K562 (cell line): ENCODE results near the gene MMEL1. TPM values are rescaled to one million over a fixed set of nuclear protein-coding genes. Genes with fewer than 3 reads are reported as not detected.
A peak's percentile ranks its signal among the peaks of the same experiment; 100 is the strongest.

ENCODE experiments used
- ETV5 ChIP-seq: sonication (generic); formaldehyde crosslinking; IDR thresholded peaks from 2 replicates; pipeline ENCODE4 v1.4.0; 2020; ENCODE audit warnings: low read depth, mild to moderate bottlenecking, missing genetic modification reagents
- FUS ChIP-seq: fragments of 200-400 bp; formaldehyde crosslinking; optimal IDR thresholded peaks from 2 replicates; pipeline ENCODE3; 2017; ENCODE audit warnings: low read depth, low read length
- GABPA ChIP-seq: fragments of 200-800 bp; sonication (Bioruptor generic); conservative IDR thresholded peaks from 2 replicates; pipeline ENCODE4 v1.6.1; 2016; ENCODE audit warnings: low read depth, missing genetic modification characterization, missing compliant biosample characterization
- HEY1 ChIP-seq: fragments of 250-450 bp; sonication (Bioruptor Pico); IDR thresholded peaks from 2 replicates; pipeline ENCODE4 v1.5.0; 2020; ENCODE audit warnings: mild to moderate bottlenecking, moderate library complexity, borderline replicate concordance
- HNRNPUL1 ChIP-seq: fragments of 200-400 bp; formaldehyde crosslinking; IDR thresholded peaks from 2 replicates; pipeline ENCODE4 v1.6.1; 2017; ENCODE audit warnings: low read length
- JUND ChIP-seq, 2 experiments: IDR thresholded peaks; 2 replicates in 1 of 2; 3 replicates in 1 of 2; pipeline ENCODE4 v1.6.1; 2011; ENCODE audit warnings: borderline replicate concordance in 2 of 2, low read depth in 2 of 2, low read length in 2 of 2, improper control_type of control experiment in 1 of 2, missing biosample characterization in 1 of 2, missing genetic modification characterization in 1 of 2, missing genetic modification reagents in 1 of 2
- MTA1 ChIP-seq: fragments of 450-650 bp; IDR thresholded peaks from 2 replicates; pipeline ENCODE4 v1.6.1; 2017; ENCODE audit warnings: borderline replicate concordance
- NBN ChIP-seq: fragments of 450-650 bp; IDR thresholded peaks from 2 replicates; pipeline ENCODE4 v1.6.1; 2016; ENCODE audit warnings: low read depth, mild to moderate bottlenecking
- NONO ChIP-seq, 2 experiments: fragments of 200-400 bp in 1 of 2; fragments of 450-650 bp in 1 of 2; formaldehyde crosslinking in 1 of 2; IDR thresholded peaks; 2 replicates each; pipeline ENCODE4 v1.6.1; 2017; ENCODE audit warnings: low read depth in 2 of 2, mild to moderate bottlenecking in 2 of 2, moderate library complexity in 2 of 2, low read length in 1 of 2
- OTX1 ChIP-seq: fragments of 450-650 bp; formaldehyde crosslinking; IDR thresholded peaks from 2 replicates; pipeline ENCODE4 v1.4.0; 2022; ENCODE audit warnings: mild to moderate bottlenecking
- PHF8 ChIP-seq: fragments of 200-600 bp; sonication (generic); IDR thresholded peaks from 2 replicates; pipeline ENCODE4 v1.6.1; 2012; ENCODE audit warnings: mixed run types, mild to moderate bottlenecking, inconsistent platforms, low read length, moderate library complexity, borderline replicate concordance
- POLR2B ChIP-seq: fragments of 450-650 bp; IDR thresholded peaks from 2 replicates; pipeline ENCODE4 v1.6.1; 2018; ENCODE audit warnings: low read depth; ENCODE audit not compliant: partially characterized antibody
- RB1 ChIP-seq: fragments of 450-650 bp; IDR thresholded peaks from 2 replicates; pipeline ENCODE4 v1.6.1; 2017; ENCODE audit warnings: low read depth, mild to moderate bottlenecking
- RBM25 ChIP-seq: fragments of 200-400 bp; formaldehyde crosslinking; IDR thresholded peaks from 2 replicates; pipeline ENCODE4 v1.6.1; 2018; ENCODE audit warnings: low read length, low read depth, moderate library complexity; ENCODE audit not compliant: severe bottlenecking
- SAP30 ChIP-seq: fragments of 200-600 bp; sonication (generic); IDR thresholded peaks from 2 replicates; pipeline ENCODE4 v1.6.1; 2012; ENCODE audit warnings: borderline replicate concordance, low read depth, mild to moderate bottlenecking, moderate library complexity, low read length, control low read depth, inconsistent platforms; ENCODE audit not compliant: insufficient read depth, poor library complexity, severe bottlenecking
- TOE1 ChIP-seq, 2 experiments: fragments of 450-650 bp in 1 of 2; sonication (generic) in 1 of 2; formaldehyde crosslinking in 1 of 2; IDR thresholded peaks; 2 replicates each; pipeline versions ENCODE4 v1.7.1 to v1.8.0; 2016 to 2022; ENCODE audit warnings: borderline replicate concordance in 2 of 2, mild to moderate bottlenecking in 2 of 2, antibody characterized with exemption in 1 of 2, inconsistent platforms in 1 of 2, low read depth in 1 of 2, missing genetic modification reagents in 1 of 2, moderate library complexity in 1 of 2
- ZBTB1 ChIP-seq: sonication (generic); formaldehyde crosslinking; IDR thresholded peaks from 2 replicates; pipeline ENCODE4 v1.8.1; 2023; ENCODE audit warnings: missing genetic modification reagents, low read depth, mild to moderate bottlenecking, borderline replicate concordance
- polyA plus RNA-seq, 8 experiments: library from polyadenylated mRNA; depleted of rRNA in 4 of 8; stranded (reverse) in 5 of 8; unstranded in 3 of 8; fragments of >200 nt; fragmentation: Nextera tagmentation in 2 of 8; fragmentation: Illumina TruSeq in 1 of 8; extraction: Ambion mirVana in 2 of 8; extraction: Trizol in 1 of 8; gene quantifications; 2 replicates each; pipeline versions ENCODE4 v1.2.1 to v1.2.3, GENCODE V29; 2011 to 2014; ENCODE audit warnings: inconsistent platforms in 1 of 8, missing spikeins in 1 of 8
- total RNA-seq, 7 experiments: library from RNA; depleted of rRNA in 6 of 7; stranded (reverse); fragments of >200 nt in 6 of 7; fragmentation: Illumina TruSeq in 2 of 7; extraction: Trizol in 2 of 7; gene quantifications; 2 replicates each; pipeline versions ENCODE4 v1.2.1 to v1.2.3, GENCODE V29; 2011 to 2021; ENCODE audit warnings: low replicate concordance in 1 of 7
- TF ChIP-seq, protein P1 (sequence below): sonication (generic); formaldehyde crosslinking; IDR thresholded peaks from 2 replicates; pipeline ENCODE4 v1.8.1; 2023; ENCODE audit warnings: mild to moderate bottlenecking, missing genetic modification reagents
- TF ChIP-seq, protein P2 (sequence below), 2 experiments: IDR thresholded peaks; 2 replicates each; pipeline ENCODE4 v1.6.1; 2011; ENCODE audit warnings: borderline replicate concordance in 1 of 2, control low read depth in 1 of 2, low read depth in 1 of 2, low read length in 1 of 2, mild to moderate bottlenecking in 1 of 2, mixed read lengths in 1 of 2, moderate library complexity in 1 of 2; ENCODE audit not compliant: insufficient read depth in 1 of 2, insufficient read length in 1 of 2, poor library complexity in 1 of 2, severe bottlenecking in 1 of 2; ENCODE audit errors: extremely low read depth in 1 of 2
- TF ChIP-seq, protein P3 (sequence below): fragments of 250-450 bp; sonication (Bioruptor Pico); IDR thresholded peaks from 2 replicates; pipeline ENCODE4 v1.8.0; 2022; ENCODE audit warnings: inconsistent platforms, mild to moderate bottlenecking, moderate library complexity, borderline replicate concordance

Gene MMEL1
- total and polyA plus RNA-seq, 9 of the 15 experiments (the other 6 are each of a cell fraction or from before 2014, with no cell fraction given), result not detected

DNA sequence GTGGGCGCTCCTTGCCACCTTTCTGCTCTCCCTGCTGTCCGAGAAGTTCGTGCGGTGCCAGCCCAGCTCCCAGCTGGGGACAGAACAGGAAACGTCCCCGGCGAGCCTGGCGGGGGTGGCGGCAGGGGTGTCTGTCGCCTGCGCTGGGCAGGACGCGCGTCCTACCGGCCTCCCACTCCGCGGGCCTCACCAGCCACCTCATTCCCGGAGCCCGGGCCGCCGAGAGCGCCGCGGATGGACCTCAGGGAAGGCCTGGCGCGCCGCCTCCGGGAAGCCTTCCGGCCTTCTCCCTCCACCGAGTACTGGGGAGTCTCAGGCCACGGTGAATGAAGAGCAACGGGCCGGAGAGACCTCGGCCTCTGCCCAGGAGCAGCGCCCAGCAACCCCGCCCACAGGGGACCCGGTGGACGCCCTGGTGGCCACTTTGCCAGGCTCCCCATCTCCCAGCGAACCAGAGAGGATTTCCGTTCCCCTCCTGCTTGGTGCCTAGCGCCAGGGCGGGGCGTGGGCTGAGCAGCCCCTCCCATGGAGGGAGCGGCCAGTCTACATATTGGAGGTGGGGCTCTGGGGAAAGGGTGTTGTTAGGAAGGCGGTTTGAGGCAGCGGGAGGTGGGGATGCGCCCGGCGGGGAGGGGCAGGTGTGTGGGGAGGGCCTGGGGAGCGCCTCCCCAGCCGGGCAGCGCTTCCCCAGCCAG lies 86.2 kb downstream of the MMEL1 start (continued):
- TF ChIP-seq HNRNPUL1 (no peak), PHF8 (peak; percentile 34; the same call in 1 of the 2 replicates), MTA1 (no peak; the same call in 1 of the 2 replicates), FUS (no peak), SAP30 (peak; percentile 45), RBM25 (peak; percentile 97), ETV5 (CRISPR knock-in tag) (peak; percentile 84), NONO (IDR thresholded peaks at IDR 0.05; ENCODE audit: low read depth in 2 of 2, low read length in 1 of 2) (no peak), NBN (peak; percentile 37; the same call in 1 of the 2 replicates), RB1 (peak; percentile 30), TOE1 (IDR thresholded peaks at IDR 0.05; ENCODE audit: borderline replicate concordance) (0 out of 2 replicates have a peak, but pooled peaks have one; percentile 44), TOE1 (CRISPR knock-in tag; IDR thresholded peaks at IDR 0.05; ENCODE audit: borderline replicate concordance, low read depth) (no peak), GABPA (tag) (peak; percentile 66), ZBTB1 (CRISPR knock-in tag) (0 out of 2 replicates have a peak, but pooled peaks have one; percentile 51), POLR2B (no peak), OTX1 (CRISPR knock-in tag) (no peak), HEY1 (0 out of 2 replicates have a peak, but pooled peaks have one; percentile 66), JUND (IDR thresholded peaks at IDR 0.05; ENCODE audit: borderline replicate concordance, low read depth, low read length) (peak; percentile 18; the same call in 1 of the 2 replicates), JUND (tag; IDR thresholded peaks at IDR 0.05; ENCODE audit: borderline replicate concordance, low read depth, low read length) (peak; percentile 28; the same call in 1 of the 3 replicates)
- TF ChIP-seq, protein P1, sequence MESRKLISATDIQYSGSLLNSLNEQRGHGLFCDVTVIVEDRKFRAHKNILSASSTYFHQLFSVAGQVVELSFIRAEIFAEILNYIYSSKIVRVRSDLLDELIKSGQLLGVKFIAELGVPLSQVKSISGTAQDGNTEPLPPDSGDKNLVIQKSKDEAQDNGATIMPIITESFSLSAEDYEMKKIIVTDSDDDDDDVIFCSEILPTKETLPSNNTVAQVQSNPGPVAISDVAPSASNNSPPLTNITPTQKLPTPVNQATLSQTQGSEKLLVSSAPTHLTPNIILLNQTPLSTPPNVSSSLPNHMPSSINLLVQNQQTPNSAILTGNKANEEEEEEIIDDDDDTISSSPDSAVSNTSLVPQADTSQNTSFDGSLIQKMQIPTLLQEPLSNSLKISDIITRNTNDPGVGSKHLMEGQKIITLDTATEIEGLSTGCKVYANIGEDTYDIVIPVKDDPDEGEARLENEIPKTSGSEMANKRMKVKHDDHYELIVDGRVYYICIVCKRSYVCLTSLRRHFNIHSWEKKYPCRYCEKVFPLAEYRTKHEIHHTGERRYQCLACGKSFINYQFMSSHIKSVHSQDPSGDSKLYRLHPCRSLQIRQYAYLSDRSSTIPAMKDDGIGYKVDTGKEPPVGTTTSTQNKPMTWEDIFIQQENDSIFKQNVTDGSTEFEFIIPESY, result 0 out of 2 replicates have a peak, but pooled peaks have one; percentile 32
- TF ChIP-seq, protein P2, sequence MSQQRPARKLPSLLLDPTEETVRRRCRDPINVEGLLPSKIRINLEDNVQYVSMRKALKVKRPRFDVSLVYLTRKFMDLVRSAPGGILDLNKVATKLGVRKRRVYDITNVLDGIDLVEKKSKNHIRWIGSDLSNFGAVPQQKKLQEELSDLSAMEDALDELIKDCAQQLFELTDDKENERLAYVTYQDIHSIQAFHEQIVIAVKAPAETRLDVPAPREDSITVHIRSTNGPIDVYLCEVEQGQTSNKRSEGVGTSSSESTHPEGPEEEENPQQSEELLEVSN (IDR thresholded peaks at IDR 0.05; ENCODE audit: borderline replicate concordance in 1 of 2, extremely low read depth in 1 of 2, insufficient read depth in 1 of 2, insufficient read length in 1 of 2, low read depth in 1 of 2, low read length in 1 of 2, poor library complexity in 1 of 2, severe bottlenecking in 1 of 2), result peak in 1 of 2 experiments; percentile 23
- TF ChIP-seq, protein P3, sequence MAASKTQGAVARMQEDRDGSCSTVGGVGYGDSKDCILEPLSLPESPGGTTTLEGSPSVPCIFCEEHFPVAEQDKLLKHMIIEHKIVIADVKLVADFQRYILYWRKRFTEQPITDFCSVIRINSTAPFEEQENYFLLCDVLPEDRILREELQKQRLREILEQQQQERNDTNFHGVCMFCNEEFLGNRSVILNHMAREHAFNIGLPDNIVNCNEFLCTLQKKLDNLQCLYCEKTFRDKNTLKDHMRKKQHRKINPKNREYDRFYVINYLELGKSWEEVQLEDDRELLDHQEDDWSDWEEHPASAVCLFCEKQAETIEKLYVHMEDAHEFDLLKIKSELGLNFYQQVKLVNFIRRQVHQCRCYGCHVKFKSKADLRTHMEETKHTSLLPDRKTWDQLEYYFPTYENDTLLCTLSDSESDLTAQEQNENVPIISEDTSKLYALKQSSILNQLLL (CRISPR knock-in tag), result no peak
